Measurements from ENCODE around the gene NFXL1. TPM values are rescaled to one million over a fixed set of nuclear protein-coding genes. Genes with fewer than 3 reads are reported as not detected.

NFXL1 gene
- total and polyA plus RNA-seq, 9 donors: 5.8 to 15.7 (median 13.6) TPM

GRCh38 chr4:47804598-47804997 lies 109.8 kb downstream of the NFXL1 start:
- TF ChIP-seq CTCF (IDR thresholded peaks at IDR 0.05): no peak
- TF ChIP-seq EP300 (IDR thresholded peaks at IDR 0.05): no peak
- no peak for TF ChIP-seq POLR2A (IDR thresholded peaks at IDR 0.05)
- no peak overlapping the region for H3K4me3 ChIP-seq
- no peaks in the 10 kb centered on the region for H3K9me3 ChIP-seq
- H3K27ac ChIP-seq: no peak overlapping the region
- no peaks in the 10 kb centered on the region for H3K4me1 ChIP-seq (ENCODE audit: insufficient read depth)
- H3K36me3 ChIP-seq: no peaks in the 10 kb centered on the region
- WGBS, 3 donors: 93 to 97% (median 94%) methylated on average over 7 of the region's 7 CpGs
- intact Hi-C loops (cut with DNase I): no loop called here
- H3K27me3 ChIP-seq: no peaks in the 10 kb centered on the region
- no peak for DNase-seq

- WGBS, 3 donors: 85 to 93% (median 90%) methylated on average over 3 of the region's 3 CpGs
- no peak for DNase-seq
- TF ChIP-seq EP300 (IDR thresholded peaks at IDR 0.05) (no peak), POLR2A (IDR thresholded peaks at IDR 0.05) (no peak), CTCF (IDR thresholded peaks at IDR 0.05) (no peak)
Measured at GRCh38 chr4:47801481-47802002, 112.8 kb downstream of the NFXL1 start.

GRCh38 chr4:47798165-47798564 lies 116.2 kb downstream of the NFXL1 start:
- no peak for DNase-seq
- Histone ChIP-seq H3K4me1 (ENCODE audit: insufficient read depth) (no peaks in the 10 kb centered on the region), H3K27me3 (no peaks in the 10 kb centered on the region), H3K4me3 (no peak overlapping the region), H3K9me3 (no peaks in the 10 kb centered on the region), H3K27ac (no peak overlapping the region), H3K36me3 (no peaks in the 10 kb centered on the region)
- 14 to 27% (median 24%) methylated on average over 3 of the region's 3 CpGs for WGBS, 3 donors
- no peak for TF ChIP-seq POLR2A (IDR thresholded peaks at IDR 0.05)
- no peak for TF ChIP-seq CTCF (IDR thresholded peaks at IDR 0.05)
- no peak for TF ChIP-seq EP300 (IDR thresholded peaks at IDR 0.05)
- intact Hi-C loops (cut with DNase I): no loop called here

More at GRCh38 chr4:47801481-47802002, 112.8 kb downstream of the NFXL1 start:
- H3K4me1 ChIP-seq (ENCODE audit: insufficient read depth): no peaks in the 10 kb centered on the region
- H3K36me3 ChIP-seq: no peaks in the 10 kb centered on the region
- intact Hi-C loops (cut with DNase I): no loop called here
- no peak overlapping the region for H3K4me3 ChIP-seq
- no peaks in the 10 kb centered on the region for H3K27me3 ChIP-seq
- H3K9me3 ChIP-seq: no peaks in the 10 kb centered on the region
- no peak overlapping the region for H3K27ac ChIP-seq

Other genes with a start within 250 kb of the NFXL1 start
- 1 to 10 TPM in 2 of 7 donors, under 1 TPM in 4, not detected in 1; 0.20 to 7.2 (median 0.66) TPM for gene CORIN, start 76.5 kb downstream of the NFXL1 start, total RNA-seq
- gene CORIN, start 76.5 kb downstream of the NFXL1 start, polyA plus RNA-seq: 1 to 10 TPM in 1 of 2 donors, under 1 TPM in 1; 0.91 to 7.9 TPM
- 1 to 10 TPM in 1 of 7 donors, under 1 TPM in 2, not detected in 4; 0.10 to 1.0 (median 0.11) TPM for gene CNGA1, start 102.1 kb upstream of the NFXL1 start, total RNA-seq
- gene CNGA1, start 102.1 kb upstream of the NFXL1 start, polyA plus RNA-seq: under 1 TPM; 0.02 to 0.25 TPM
- gene NIPAL1, start 102.2 kb upstream of the NFXL1 start, total RNA-seq: 1 to 10 TPM in 2 of 7 donors, under 1 TPM in 3, not detected in 2; 0.05 to 1.8 (median 0.74) TPM
- gene NIPAL1, start 102.2 kb upstream of the NFXL1 start, polyA plus RNA-seq: under 1 TPM; 0.15 TPM
- gene TXK, start 219.7 kb upstream of the NFXL1 start, total RNA-seq: 1 to 10 TPM in 3 of 7 donors, under 1 TPM in 4; 0.13 to 2.3 (median 0.33) TPM
- under 1 TPM; 0.11 to 0.25 TPM for gene TXK, start 219.7 kb upstream of the NFXL1 start, polyA plus RNA-seq